Left ventricle myocardium superior (tissue), 1 donor: ENCODE data around the gene CFAP100. TPM values are rescaled to one million over a fixed set of nuclear protein-coding genes. Genes with fewer than 3 reads are reported as not detected.

Experiments
- ATAC-seq: fragments of 200-7000 bp; cut with Tn5 transposase; one replicate; pipeline ENCODE4 v1.9.1; 2020; ENCODE audit warnings: mild to moderate bottlenecking, moderate library complexity
- DNase-seq: peaks from one replicate; pipeline ENCODE4 v3.0.0-alpha.2; 2020
- intact Hi-C: fragments of 100-400 bp; cut with micrococcal nuclease; formaldehyde crosslinking; loops from one replicate; pipeline ENCODE4 v1.11.0; 2022
- total RNA-seq: library from RNA; stranded (reverse); fragmentation: NEBNext Ultra II Directional; extraction: Animal tissue kit (Norgen Biotek cat#: 25700); gene quantifications from one replicate; pipeline ENCODE4 v1.2.1, GENCODE V29; 2021
- donor health status: DM: no; HTN: yes; CAD: no; lungs with severe emphysema.

Gene CFAP100
- total RNA-seq, 1 donor from 2014 or later = not detected

DNA sequence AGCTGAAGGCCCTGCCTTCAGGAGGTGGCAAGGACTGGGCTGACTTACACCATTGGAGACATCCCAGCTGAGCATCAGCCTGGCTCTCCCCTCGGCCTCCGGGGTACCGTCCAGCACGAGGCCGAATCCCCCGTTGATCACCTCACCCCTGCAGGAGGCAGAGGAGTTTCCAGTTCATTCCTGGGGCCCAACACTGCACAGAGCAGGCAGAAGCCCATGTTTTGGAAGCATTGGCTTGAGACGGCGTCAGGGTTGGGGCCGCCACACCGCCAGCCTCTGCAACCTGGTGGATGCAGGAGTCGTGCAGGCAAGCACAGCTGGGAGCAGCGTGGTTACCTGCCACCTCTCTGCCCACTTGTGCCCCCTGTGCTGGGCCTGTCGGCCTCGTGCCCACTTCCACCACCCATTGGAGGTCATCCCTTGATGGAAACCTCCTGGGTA lies 88.6 kb downstream of the CFAP100 start:
- DNase-seq (no peak), ATAC-seq (no peak)
- intact Hi-C loops = no loop called here

DNA sequence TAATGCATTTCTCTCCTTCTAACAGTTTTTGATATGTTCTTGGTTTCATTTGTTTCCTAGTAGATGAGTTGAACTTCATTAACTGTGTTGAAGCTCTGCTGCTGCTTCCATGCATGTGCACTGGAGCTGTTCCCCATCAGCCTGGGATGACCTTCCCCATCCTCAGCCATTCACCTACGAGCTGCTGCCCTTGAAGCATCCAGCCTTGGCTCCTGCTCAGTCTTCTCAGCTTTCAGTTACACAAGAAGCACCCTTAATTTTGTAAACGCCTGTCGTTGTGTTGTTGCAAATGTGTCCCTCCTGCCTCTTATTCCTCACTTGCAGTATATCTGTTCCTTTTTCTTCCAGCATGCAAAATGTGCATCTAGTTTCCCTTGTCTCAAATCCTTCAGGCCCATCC lies 89.4 kb downstream of the CFAP100 start:
- no peak for DNase-seq
- intact Hi-C loops = no loop called here
- no peak for ATAC-seq

DNA sequence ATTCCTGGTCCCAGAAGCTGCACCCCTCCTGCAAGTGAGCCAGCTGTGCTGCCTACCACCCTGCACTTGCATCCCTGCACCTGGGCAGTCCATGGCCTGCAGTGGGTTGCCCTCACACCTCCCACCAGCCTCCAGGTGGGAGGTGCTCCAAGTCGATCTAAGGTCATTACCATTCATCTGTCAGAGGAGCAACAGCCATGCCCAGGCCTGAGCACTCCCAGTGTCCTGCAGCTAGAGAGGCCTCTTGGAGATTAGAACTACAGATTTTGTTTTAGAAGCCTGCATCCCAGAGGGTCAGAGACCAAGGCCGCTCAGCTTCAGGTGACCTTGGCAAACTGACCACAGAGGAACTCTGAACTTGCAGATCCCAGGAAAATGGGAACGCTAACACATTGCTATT lies 90.0 kb downstream of the CFAP100 start:
- DNase-seq = no peak
- intact Hi-C loops = no loop called here
- no peak for ATAC-seq

DNA sequence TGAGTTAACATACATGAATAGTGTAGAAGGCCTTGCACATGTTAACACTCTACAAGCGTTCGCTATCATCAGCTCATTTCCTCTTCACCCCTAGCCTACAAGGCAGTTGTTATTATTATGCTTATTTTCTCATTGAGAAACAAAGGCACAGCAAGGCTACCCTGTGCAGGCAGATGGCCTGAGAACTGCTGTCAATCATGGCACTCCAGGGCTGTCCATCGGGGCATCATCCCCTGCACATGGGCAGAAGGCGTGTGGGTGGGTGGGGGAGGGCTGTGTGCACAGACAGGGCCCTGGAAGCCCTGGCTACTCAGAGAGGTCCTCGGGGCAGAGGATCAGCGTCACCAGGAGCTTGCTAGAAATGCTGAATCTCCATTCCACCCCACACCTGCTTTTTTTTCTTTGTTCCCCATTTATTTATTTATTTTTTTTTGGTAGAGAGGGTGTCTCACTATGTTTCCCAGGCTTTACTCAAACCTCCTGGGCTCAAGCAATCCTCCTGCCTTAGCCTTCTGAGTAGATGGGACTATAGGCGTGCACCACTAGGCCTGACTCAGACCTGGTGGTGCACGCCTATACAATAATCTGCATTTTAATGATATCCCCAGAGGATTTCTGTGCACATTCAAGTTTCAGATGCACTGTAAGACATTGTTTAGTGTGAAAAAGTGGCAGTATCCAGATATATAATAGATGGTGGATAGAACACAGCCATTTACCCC lies 90.6 kb downstream of the CFAP100 start:
- DNase-seq (no peak), ATAC-seq (no peak)
- intact Hi-C loops = no loop called here

DNA sequence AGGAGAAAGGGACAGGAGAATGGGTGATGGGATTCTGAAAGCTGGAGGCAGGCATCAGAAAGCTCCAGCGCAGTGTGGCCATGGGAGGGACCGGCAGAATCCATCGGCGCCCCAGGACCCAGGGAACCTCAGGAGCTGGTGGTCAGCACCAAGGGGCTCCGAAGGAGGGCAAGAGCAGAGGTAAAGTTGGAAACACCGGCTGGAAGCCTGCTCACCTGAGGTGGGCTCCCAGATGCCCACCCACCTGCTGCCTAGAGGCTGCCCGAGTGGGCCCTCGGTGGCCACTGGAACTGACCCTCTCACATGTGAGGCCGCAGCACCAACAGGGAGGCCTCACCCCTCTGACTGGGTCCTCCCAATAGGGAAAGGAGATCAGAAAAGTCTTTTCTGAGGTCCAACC lies 91.2 kb downstream of the CFAP100 start:
- DNase-seq (no peak), ATAC-seq (no peak)
- intact Hi-C loops = no loop called here

Other genes with a start within 250 kb of the CFAP100 start
- 16.6 TPM for gene ALDH1L1, start 214.3 kb upstream of the CFAP100 start, total RNA-seq
- 28.5 TPM for gene KLF15, start 37.5 kb upstream of the CFAP100 start, total RNA-seq
- 17.9 TPM for gene ZXDC, start 81.0 kb downstream of the CFAP100 start, total RNA-seq
- gene UROC1, start 122.9 kb downstream of the CFAP100 start, total RNA-seq = not detected
- 0.45 TPM for gene CHST13, start 129.2 kb downstream of the CFAP100 start, total RNA-seq
- not detected for gene C3orf22, start 164.0 kb downstream of the CFAP100 start, total RNA-seq